HG03280 (cell line): ENCODE data around the gene ANKRD34C.
"Not testable (repeated sequence)": the region's sequence is repeated elsewhere in the genome, so short reads cannot be mapped to it uniquely, and the experiment has no call there.

Source experiments
- ATAC-seq: cut with Tn5 transposase; IDR thresholded peaks from one replicate; pipeline ENCODE4 v1.9.1; 2021; ENCODE audit warnings: mild to moderate bottlenecking, moderate library complexity; ENCODE audit not compliant: unreplicated experiment

ANKRD34C gene

DNA sequence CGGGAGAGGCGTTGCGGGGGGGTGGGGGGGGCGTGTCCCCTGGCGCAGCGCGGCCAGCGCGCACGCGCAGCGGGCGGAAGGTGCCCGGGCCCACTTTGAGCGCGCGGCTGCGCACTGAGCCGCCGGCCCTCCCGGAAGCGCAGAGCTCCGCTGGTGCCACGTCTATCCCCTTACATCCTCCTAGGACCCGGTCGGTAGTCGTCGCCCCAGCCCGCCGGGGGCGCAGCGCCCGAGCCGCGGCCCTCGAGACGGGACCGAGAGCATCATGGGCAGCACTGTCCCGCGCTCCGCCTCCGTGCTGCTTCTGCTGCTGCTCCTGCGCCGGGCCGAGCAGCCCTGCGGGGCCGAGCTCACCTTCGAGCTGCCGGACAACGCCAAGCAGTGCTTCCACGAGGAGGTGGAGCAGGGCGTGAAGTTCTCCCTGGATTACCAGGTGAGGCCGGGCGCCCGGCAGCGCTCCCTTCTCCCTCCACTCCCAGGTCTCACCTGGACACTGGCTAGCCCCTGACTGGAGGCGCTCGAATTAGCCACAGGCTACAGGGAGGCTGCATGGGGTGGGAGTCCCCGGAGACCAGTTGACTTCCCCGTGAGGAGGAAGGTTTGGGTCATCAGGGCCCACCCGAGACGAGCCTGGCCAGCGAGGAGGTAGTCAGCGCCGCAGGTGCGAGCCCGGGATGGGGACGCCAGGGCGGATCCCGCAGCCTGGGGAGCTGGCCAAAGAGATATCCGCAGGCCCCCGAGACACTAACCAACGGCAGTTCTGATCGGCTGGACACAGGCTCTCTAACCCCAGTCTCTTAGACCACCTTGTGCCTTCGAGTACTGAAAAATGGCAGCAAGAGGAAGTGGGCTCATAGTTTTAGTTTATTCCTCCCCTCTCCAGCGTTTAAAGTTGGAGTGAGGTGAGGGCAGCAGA is 28.7 kb downstream of the ANKRD34C start, which contains the start of gene TMED3:
Gene TMED3, plus strand, starts transcription at position 128 of the 916 bp plus-strand sequence. Its CDS starts 138 bp downstream, at position 266.
- peak; percentile 93 for ATAC-seq

DNA sequence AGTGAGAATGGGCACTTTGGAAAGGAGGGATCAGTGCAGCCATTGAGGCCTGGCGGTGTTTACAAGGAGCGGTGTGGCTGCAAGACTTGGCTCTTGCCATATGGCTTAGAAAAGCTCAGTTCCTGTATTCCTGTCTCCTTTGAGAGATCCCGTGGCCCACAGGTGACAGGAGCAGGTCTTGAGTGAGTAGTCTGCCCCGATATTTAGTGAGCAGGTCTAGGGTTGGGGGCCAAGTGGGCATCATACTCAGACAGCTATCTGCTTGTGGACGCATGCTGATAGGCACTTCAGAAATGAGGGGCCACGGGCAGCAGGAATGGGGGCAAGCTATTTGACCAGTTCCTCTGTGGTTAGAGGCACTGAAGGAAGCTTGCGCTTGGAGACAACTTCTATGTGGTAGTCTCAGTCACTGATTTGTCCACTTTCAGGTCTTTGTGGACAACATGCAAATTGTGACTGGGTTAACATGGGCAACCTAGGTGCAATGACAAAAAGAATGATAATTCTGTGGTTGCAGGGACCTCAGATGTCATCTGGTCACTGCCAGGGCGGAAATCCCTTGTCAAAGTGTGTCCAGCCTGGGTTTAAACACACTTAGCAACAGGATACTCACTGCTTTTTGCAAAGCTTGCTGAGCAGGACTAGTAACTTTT is 29.5 kb downstream of the ANKRD34C start:
- ATAC-seq = no peak

DNA sequence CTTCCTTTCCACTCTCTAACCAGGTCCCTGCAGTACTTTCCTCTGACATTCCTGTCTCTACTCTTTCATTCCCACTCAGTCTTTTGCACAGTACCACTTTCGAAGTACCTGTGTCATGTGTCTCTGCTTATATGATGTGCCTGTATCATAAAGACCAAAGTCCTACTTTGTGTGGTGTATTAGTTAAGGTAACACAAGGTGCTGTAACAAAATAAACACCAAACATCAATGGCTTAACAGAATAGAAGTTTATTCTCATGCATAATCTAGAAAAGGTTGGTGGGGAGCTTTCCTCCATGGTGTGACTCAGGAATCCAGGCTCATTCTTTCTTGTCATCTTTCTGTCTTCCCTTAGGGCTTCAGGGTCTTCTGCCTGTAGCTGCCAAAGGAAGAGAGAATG is 31.7 kb downstream of the ANKRD34C start:
- no peak for ATAC-seq

DNA sequence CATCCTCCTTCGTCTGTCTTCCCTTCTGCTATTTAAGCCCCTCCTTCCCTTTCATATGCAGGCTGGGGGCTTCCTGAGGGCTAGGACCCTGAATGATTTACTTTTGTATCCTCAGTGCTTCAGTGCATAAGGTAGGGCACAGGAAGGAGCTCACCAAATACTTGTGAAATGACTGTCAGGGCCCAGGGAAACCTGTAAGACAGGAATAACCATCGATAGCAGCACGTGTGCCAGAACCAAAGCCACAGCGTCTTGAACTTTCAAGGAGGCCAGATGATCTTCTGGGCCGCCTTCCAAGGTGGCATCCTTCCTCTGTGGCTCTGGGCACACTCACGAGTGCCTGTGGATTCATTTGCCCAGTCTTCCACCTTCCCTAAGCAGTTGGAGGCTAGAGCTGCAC is 32.3 kb downstream of the ANKRD34C start:
- ATAC-seq = no peak

DNA sequence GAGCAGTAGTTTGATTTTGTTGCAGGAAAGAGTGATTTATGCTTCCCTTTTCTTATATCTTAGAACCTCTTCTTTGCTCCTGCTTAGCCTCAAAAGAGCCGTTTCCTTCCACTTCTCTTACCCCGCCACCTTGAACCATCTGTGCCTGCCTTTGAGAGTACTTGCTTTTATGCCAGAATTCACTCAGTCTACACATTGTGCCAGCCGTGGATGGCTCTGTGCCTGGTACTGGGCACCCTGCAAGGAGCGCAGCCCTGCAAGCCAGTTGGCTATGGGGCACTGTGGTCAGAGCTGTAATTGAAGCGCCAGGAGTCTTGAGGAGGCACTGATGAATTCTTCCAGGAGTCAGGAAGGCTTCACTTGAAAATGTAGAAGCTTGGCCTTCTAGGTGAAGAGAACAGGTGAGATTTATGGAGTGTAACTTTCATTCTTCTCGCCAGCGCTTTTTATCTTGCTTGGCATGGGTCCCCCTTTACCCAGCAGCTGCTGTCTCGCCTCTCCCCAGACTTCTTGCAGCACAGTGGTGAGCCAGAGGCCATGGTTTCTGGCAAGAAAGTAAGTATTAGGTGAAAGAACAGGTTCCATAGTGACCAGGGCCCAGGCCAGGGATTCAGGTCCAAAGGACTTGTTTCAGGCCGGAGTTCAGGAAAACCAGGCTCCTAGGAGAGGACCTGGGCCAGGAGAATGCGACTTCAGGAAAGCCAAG is 33.3 kb downstream of the ANKRD34C start:
- ATAC-seq = no peak

DNA sequence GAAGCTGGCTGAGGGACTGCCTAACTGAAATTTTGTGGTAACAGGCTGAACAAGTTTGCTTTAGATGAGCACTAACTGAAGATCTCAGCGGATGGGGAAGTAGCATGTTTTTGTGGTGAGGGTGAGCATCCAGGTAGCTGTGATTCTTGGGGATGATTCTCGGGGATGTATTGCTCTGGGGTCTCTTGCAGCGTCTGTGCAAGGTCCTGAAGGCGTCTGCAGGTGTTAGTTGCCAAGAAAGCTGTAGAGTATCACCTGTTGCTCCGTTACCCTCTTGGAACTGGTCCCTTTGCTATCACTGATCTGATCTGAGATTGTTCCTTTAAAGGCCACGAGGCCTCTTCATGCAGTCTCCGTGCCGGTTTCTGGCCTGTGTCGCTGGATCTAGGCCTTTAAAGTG is 34.3 kb downstream of the ANKRD34C start:
- ATAC-seq = no peak

DNA sequence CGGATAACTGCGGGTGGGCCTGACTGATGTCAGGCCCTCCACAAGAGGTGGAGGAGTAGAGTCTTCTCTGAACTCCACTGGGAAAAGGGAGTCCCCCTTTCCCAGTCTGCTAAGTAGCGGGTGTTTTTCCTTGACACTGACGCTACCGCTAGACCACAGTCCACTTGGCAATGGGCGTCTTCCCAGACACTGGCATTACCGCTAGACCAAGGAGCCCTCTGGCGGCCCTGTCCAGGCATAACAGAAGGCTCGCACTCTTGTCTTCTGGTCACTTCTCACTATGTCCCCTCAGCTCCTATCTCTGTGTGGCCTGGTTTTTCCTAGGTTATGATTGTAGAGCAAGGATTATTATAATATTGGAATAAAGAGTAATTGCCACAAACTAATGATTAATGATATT is 37.5 kb downstream of the ANKRD34C start:
- not testable (repeated sequence) for ATAC-seq

DNA sequence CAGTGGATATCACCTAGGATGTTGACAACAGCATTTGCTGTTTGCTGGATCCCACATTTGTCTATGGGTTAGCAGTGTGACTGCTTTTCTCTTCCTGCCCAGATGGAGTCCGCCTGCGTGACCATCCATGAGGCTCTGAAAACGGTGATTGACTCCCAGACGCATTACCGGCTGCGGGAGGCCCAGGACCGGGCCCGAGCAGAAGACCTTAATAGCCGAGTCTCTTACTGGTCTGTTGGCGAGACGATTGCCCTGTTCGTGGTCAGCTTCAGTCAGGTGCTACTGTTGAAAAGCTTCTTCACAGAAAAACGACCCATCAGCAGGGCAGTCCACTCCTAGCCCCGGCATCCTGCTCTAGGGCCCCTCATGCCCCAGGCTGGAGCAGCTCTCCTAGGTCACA is 39.4 kb downstream of the ANKRD34C start:
- ATAC-seq = no peak

DNA sequence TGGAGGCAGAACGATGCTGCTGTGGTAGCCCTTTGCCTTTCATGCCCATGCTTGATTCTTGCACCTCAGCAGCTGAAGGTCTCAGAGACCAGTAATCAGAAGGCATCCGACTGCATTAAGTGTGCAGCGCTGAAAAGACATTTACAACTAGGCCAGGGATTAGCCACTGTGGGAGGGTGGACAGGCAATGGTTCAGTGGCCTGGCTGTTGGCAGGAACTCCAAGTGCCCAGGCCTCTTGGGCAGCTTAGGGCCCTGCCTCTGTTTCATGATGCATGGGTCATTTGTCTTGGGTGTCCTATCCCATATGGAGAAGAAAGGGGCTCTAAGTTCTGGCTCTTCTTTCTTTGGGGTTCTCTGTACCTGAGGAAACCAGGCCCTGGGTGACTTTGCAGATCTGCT is 39.8 kb downstream of the ANKRD34C start:
- ATAC-seq = no peak

DNA sequence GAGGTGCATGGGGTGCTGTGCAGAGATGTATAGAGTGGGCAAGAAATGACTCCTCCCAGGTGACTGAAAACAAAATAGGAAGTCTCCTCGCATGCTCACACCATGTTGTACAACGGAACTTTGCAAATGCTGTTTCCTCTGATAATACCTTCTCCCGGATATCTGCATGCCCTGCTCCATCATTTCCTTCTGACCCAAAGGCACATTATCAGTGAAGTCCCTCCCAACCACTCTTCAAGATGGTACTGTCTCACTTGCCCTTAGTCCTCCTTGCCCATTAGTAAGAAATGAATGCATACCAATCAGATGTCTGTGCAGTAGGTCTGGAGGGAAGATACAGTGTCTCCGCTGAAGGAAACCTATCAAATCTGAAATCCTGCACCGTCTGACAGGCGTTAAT is 40.4 kb downstream of the ANKRD34C start:
- no peak for ATAC-seq

DNA sequence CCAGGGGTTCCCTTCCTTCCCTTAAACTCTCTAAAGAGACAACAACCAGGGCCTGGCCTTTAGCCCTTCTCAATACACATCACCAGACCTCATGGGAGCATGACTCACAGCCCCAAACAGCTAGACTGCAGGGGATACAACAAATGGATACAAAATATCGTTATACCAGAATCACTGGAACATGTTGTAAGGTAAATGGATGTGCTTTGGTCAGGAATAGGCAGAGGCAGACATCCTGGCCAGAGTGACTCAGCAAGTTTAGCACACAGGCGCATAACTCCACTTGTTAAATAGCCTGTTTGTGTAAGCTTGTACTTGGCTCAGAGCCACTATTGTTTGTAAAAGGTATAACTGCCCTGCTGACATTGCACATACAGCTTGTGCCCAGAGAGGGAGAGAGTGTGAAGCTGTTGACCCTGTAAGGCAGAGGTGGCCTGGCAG is 46.7 kb downstream of the ANKRD34C start:
- ATAC-seq = no peak
